HepG2 (cell line): ENCODE results near the gene ZNF557. TPM values are rescaled to one million over a fixed set of nuclear protein-coding genes. Genes with fewer than 3 reads are reported as not detected.

ENCODE experiments used
- ASH2L ChIP-seq: fragments of 300-600, 200-600 bp; sonication (generic); IDR thresholded peaks from 2 replicates; pipeline ENCODE4 v1.7.0; 2017; ENCODE audit warnings: low read depth, mild to moderate bottlenecking, moderate library complexity, mixed read lengths, low read length; ENCODE audit not compliant: insufficient read length
- E2F1 ChIP-seq: sonication (generic); formaldehyde crosslinking; IDR thresholded peaks from 2 replicates; pipeline ENCODE4 v1.5.0; 2020; ENCODE audit warnings: missing genetic modification reagents
- GABPB1 ChIP-seq: IDR thresholded peaks from 2 replicates; pipeline ENCODE4 v1.6.1; 2016; ENCODE audit warnings: mild to moderate bottlenecking, missing genetic modification reagents, moderate library complexity, missing compliant biosample characterization
- HDAC1 ChIP-seq: sonication (generic); formaldehyde crosslinking; IDR thresholded peaks from 2 replicates; pipeline ENCODE4 v1.5.1; 2020; ENCODE audit warnings: mild to moderate bottlenecking, missing genetic modification reagents
- HNF4G ChIP-seq, 2 experiments: sonication (generic) in 1 of 2; formaldehyde crosslinking in 1 of 2; IDR thresholded peaks; 2 replicates each; pipeline versions ENCODE4 v1.4.0 to v1.6.1; 2011 to 2020; ENCODE audit warnings: borderline replicate concordance in 2 of 2, low read depth in 2 of 2, mild to moderate bottlenecking in 2 of 2, low read length in 1 of 2, missing genetic modification reagents in 1 of 2, moderate library complexity in 1 of 2
- KDM2A ChIP-seq: sonication (generic); formaldehyde crosslinking; IDR thresholded peaks from 2 replicates; pipeline ENCODE4 v1.4.0; 2020; ENCODE audit warnings: low read depth, missing genetic modification reagents, borderline replicate concordance
- PAWR ChIP-seq: sonication (generic); formaldehyde crosslinking; IDR thresholded peaks from 2 replicates; pipeline ENCODE4 v1.4.0; 2020; ENCODE audit warnings: missing genetic modification reagents, mild to moderate bottlenecking, borderline replicate concordance
- PLSCR1 ChIP-seq: sonication (generic); formaldehyde crosslinking; IDR thresholded peaks from 2 replicates; pipeline ENCODE4 v1.5.0; 2020; ENCODE audit warnings: missing genetic modification reagents, mild to moderate bottlenecking, borderline replicate concordance
- SAP130 ChIP-seq: IDR thresholded peaks from 2 replicates; pipeline ENCODE4 v1.6.1; 2016; ENCODE audit warnings: low read depth
- SETDB1 ChIP-seq: sonication (generic); formaldehyde crosslinking; IDR thresholded peaks from 2 replicates; pipeline ENCODE4 v1.5.1; 2020; ENCODE audit warnings: missing genetic modification reagents, mild to moderate bottlenecking, borderline replicate concordance
- TEAD2 ChIP-seq: sonication (generic); formaldehyde crosslinking; IDR thresholded peaks from 2 replicates; pipeline ENCODE4 v1.9.0; 2021; ENCODE audit warnings: missing genetic modification reagents
- TRIM22 ChIP-seq: fragments of 450-650 bp; IDR thresholded peaks from 2 replicates; pipeline ENCODE4 v1.6.1; 2017
- U2AF2 ChIP-seq: fragments of 200-400 bp; formaldehyde crosslinking; IDR thresholded peaks from 2 replicates; pipeline ENCODE4 v1.6.1; 2017; ENCODE audit warnings: low read depth, mild to moderate bottlenecking, low read length
- ZBTB3 ChIP-seq: sonication (generic); formaldehyde crosslinking; IDR thresholded peaks from 2 replicates; pipeline ENCODE4 v1.4.0; 2020; ENCODE audit warnings: low read depth, mild to moderate bottlenecking, moderate library complexity, missing genetic modification reagents, borderline replicate concordance
- ZFP36L2 ChIP-seq: sonication (generic); formaldehyde crosslinking; IDR thresholded peaks from 2 replicates; pipeline ENCODE4 v1.4.0; 2020; ENCODE audit warnings: missing genetic modification reagents
- ZFY ChIP-seq: sonication (generic); formaldehyde crosslinking; IDR thresholded peaks from 2 replicates; pipeline ENCODE4 v1.4.0; 2020; ENCODE audit warnings: missing genetic modification reagents
- ZMAT5 ChIP-seq: sonication (generic); formaldehyde crosslinking; IDR thresholded peaks from 2 replicates; pipeline ENCODE4 v1.5.0; 2020; ENCODE audit warnings: mild to moderate bottlenecking, low read depth, missing genetic modification reagents, borderline replicate concordance
- ZNF337 ChIP-seq: sonication (generic); formaldehyde crosslinking; IDR thresholded peaks from 2 replicates; pipeline ENCODE4 v1.5.1; 2020; ENCODE audit warnings: missing genetic modification reagents, low read depth, mild to moderate bottlenecking, borderline replicate concordance
- ZNF598 ChIP-seq: sonication (generic); formaldehyde crosslinking; IDR thresholded peaks from 2 replicates; pipeline ENCODE4 v1.5.1; 2020; ENCODE audit warnings: mild to moderate bottlenecking, missing genetic modification reagents, borderline replicate concordance
- ZNF761 ChIP-seq: sonication (generic); formaldehyde crosslinking; conservative IDR thresholded peaks from 2 replicates; pipeline ENCODE4 v1.4.0; 2020; ENCODE audit warnings: mild to moderate bottlenecking, missing genetic modification reagents
- ZSCAN21 ChIP-seq: sonication (generic); formaldehyde crosslinking; IDR thresholded peaks from 2 replicates; pipeline ENCODE4 v1.8.0; 2022; ENCODE audit warnings: mild to moderate bottlenecking, missing genetic modification reagents, moderate library complexity, borderline replicate concordance
- polyA plus RNA-seq, 8 experiments: library from polyadenylated mRNA; depleted of rRNA in 3 of 8; stranded (reverse) in 7 of 8; unstranded in 1 of 8; fragments of >200 nt; fragmentation: Illumina TruSeq in 4 of 8; extraction: Trizol in 4 of 8; gene quantifications; 2 replicates each; pipeline versions ENCODE4 v1.2.1 to v1.2.3, GENCODE V29; 2011 to 2016; ENCODE audit warnings: low read depth in 4 of 8, missing spikeins in 1 of 8, mixed read lengths in 1 of 8; ENCODE audit not compliant: insufficient read depth in 1 of 8
- total RNA-seq, 5 experiments: library from RNA; depleted of rRNA; stranded (reverse); fragments of >200 nt; fragmentation: Illumina TruSeq; extraction: Trizol; gene quantifications; 2 replicates each; pipeline ENCODE4 v1.2.3, GENCODE V29; 2016; ENCODE audit warnings: low read depth in 1 of 5
- TF ChIP-seq, protein P1 (sequence below): IDR thresholded peaks from 2 replicates; pipeline ENCODE4 v1.6.1; 2016; ENCODE audit warnings: mild to moderate bottlenecking
- TF ChIP-seq, protein P2 (sequence below): IDR thresholded peaks from 2 replicates; pipeline ENCODE4 v1.6.1; 2012; ENCODE audit warnings: inconsistent platforms

Gene ZNF557
- total and polyA plus RNA-seq, 2 of the 13 experiments (the other 11 are each of a cell fraction or from before 2014, with no cell fraction given) = 2.1 to 7.8 TPM

GRCh38 chr19:7098701-7099596, 29.4 kb downstream of the ZNF557 start (continued):
- TF ChIP-seq ZNF761 (no peak), PAWR (CRISPR knock-in tag) (no peak), ZNF337 (no peak), ZFP36L2 (CRISPR knock-in tag) (no peak), E2F1 (peak; percentile 70), PLSCR1 (CRISPR knock-in tag) (no peak), ASH2L (peak; percentile 69), GABPB1 (CRISPR knock-in tag) (peak; percentile 78), TEAD2 (CRISPR knock-in tag) (no peak), TRIM22 (no peak), KDM2A (CRISPR knock-in tag) (peak; percentile 56; the same call in 1 of the 2 replicates), ZMAT5 (no peak), ZBTB3 (no peak; the same call in 1 of the 2 replicates), SAP130 (CRISPR knock-in tag) (peak; percentile 44), HNF4G (IDR thresholded peaks at IDR 0.05; ENCODE audit: borderline replicate concordance, low read depth, low read length) (peak; percentile 82), HNF4G (CRISPR knock-in tag; IDR thresholded peaks at IDR 0.05; ENCODE audit: borderline replicate concordance, low read depth) (no peak), U2AF2 (no peak), ZNF598 (CRISPR knock-in tag) (peak; percentile 42; the same call in 1 of the 2 replicates), ZFY (CRISPR knock-in tag) (peak; percentile 56), ZSCAN21 (CRISPR knock-in tag) (0 out of 2 replicates have a peak, but pooled peaks have one; percentile 24), HDAC1 (CRISPR knock-in tag) (peak; percentile 49; the same call in 1 of the 2 replicates), SETDB1 (no peak)
- TF ChIP-seq, protein P1, sequence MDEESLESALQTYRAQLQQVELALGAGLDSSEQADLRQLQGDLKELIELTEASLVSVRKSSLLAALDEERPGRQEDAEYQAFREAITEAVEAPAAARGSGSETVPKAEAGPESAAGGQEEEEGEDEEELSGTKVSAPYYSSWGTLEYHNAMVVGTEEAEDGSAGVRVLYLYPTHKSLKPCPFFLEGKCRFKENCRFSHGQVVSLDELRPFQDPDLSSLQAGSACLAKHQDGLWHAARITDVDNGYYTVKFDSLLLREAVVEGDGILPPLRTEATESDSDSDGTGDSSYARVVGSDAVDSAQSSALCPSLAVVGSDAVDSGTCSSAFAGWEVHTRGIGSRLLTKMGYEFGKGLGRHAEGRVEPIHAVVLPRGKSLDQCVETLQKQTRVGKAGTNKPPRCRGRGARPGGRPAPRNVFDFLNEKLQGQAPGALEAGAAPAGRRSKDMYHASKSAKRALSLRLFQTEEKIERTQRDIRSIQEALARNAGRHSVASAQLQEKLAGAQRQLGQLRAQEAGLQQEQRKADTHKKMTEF (CRISPR knock-in tag) = peak; percentile 59; the same call in 1 of the 2 replicates
- TF ChIP-seq, protein P2, sequence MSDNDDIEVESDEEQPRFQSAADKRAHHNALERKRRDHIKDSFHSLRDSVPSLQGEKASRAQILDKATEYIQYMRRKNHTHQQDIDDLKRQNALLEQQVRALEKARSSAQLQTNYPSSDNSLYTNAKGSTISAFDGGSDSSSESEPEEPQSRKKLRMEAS = peak; percentile 50; the same call in 1 of the 2 replicates
